ENCODE measurements around the gene OCEL1. TPM values are rescaled to one million over a fixed set of nuclear protein-coding genes. Genes with fewer than 3 reads are reported as not detected.
A peak's percentile ranks its signal among the peaks of the same experiment; 100 is the strongest.

The OCEL1 gene, protein sequence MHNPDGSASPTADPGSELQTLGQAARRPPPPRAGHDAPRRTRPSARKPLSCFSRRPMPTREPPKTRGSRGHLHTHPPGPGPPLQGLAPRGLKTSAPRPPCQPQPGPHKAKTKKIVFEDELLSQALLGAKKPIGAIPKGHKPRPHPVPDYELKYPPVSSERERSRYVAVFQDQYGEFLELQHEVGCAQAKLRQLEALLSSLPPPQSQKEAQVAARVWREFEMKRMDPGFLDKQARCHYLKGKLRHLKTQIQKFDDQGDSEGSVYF
- total RNA-seq = 20.1 and 21.8 TPM in 2 replicates
- long read RNA-seq = 0 reads

DNA sequence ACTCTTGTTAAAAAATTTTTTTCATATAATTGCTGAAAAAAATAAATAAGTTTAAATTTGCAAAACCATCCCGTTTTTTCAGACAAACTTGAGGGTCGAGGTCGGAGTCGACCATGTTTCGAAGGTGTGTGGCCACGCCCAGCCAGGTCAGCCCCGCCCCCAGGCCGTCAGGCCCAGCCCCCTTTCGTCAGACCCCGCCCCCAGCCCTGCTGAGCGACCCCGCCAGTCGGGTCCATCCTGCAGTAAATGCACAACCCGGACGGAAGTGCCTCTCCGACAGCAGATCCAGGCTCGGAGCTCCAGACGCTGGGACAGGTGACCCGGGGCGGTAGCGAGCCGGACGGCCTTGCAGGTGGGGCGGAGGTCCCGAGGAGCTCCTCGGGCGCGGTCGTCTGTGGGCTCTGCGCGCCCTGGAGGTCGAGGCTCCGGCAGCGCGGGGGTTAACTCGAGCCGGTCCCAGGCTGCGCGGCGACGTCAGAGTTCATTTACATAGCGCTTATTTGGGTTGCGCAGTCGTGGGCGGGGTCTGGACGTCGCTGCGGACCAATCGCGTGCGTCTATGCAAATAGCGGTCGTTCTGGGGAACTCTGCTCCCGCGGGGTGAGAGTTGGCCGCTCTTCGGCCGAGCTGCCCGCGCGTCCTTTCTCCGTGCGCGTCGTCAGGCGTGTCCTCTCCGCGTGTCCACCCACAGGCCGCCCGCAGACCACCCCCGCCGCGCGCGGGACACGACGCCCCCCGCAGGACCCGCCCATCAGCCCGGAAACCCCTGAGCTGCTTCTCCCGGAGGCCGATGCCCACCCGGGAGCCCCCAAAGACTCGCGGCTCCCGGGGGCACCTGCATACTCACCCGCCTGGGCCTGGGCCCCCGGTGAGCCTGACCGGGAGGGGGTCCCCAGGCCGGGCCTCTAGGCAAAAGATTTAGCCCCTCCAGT is at the start of gene OCEL1:
Gene OCEL1 (plus strand): TSS at position 225 of the 932 bp plus-strand sequence. CDS start 22 bp downstream, at position 247.
- Mint-ChIP-seq H3K9me3 (ENCODE audit: low read depth) (no peaks in the 10 kb centered on the region), H3K27me3 (no peaks in the 10 kb centered on the region), H3K4me1 (ENCODE audit: low read depth) (peaks cover 2% of the 10 kb centered on the region), H3K4me3 (ENCODE audit: low read depth) (peak within 1 kb of the TSS; percentile 80), H3K27ac (peak within 1 kb of the TSS; percentile 95), H3K36me3 (ENCODE audit: insufficient read depth) (peaks cover 5% of the 10 kb centered on the region)
- DNase-seq (ENCODE audit: low spot score, unreplicated experiment) = peak; percentile 95
- TF ChIP-seq, protein P1, sequence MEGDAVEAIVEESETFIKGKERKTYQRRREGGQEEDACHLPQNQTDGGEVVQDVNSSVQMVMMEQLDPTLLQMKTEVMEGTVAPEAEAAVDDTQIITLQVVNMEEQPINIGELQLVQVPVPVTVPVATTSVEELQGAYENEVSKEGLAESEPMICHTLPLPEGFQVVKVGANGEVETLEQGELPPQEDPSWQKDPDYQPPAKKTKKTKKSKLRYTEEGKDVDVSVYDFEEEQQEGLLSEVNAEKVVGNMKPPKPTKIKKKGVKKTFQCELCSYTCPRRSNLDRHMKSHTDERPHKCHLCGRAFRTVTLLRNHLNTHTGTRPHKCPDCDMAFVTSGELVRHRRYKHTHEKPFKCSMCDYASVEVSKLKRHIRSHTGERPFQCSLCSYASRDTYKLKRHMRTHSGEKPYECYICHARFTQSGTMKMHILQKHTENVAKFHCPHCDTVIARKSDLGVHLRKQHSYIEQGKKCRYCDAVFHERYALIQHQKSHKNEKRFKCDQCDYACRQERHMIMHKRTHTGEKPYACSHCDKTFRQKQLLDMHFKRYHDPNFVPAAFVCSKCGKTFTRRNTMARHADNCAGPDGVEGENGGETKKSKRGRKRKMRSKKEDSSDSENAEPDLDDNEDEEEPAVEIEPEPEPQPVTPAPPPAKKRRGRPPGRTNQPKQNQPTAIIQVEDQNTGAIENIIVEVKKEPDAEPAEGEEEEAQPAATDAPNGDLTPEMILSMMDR (IDR thresholded peaks at IDR 0.05; ENCODE audit: unreplicated experiment) = no peak

DNA sequence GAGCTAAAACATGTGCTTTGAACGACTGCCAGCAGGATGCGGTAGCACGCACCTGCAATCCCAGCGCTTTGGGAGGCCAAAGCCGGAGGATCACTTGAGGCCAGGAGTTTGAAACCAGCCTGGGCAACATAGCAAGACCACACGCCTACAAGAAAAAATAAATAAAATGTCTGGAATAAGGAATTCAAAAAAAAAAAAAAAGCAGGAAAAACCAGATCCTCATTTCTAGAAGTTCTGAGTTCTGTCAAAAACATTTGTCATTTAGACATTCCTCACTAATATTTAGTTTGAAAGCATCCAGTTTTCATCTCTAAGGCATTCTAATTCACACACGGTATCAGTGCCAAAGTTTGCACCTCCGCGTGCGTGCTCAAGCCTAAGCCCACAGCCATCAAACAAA is 47.7 kb upstream of the OCEL1 start:
- peaks cover 2% of the 10 kb centered on the region for H3K36me3 Mint-ChIP-seq (ENCODE audit: insufficient read depth)
- H3K9me3 Mint-ChIP-seq (ENCODE audit: low read depth) = no peaks in the 10 kb centered on the region
- TF ChIP-seq, protein P1 (IDR thresholded peaks at IDR 0.05; ENCODE audit: unreplicated experiment) = no peak
- no peak overlapping the region for H3K27ac Mint-ChIP-seq
- no peaks in the 10 kb centered on the region for H3K27me3 Mint-ChIP-seq
- H3K4me1 Mint-ChIP-seq (ENCODE audit: low read depth) = no peaks in the 10 kb centered on the region
- no peak overlapping the region for H3K4me3 Mint-ChIP-seq (ENCODE audit: low read depth)
- no peak for DNase-seq (ENCODE audit: low spot score, unreplicated experiment)

DNA sequence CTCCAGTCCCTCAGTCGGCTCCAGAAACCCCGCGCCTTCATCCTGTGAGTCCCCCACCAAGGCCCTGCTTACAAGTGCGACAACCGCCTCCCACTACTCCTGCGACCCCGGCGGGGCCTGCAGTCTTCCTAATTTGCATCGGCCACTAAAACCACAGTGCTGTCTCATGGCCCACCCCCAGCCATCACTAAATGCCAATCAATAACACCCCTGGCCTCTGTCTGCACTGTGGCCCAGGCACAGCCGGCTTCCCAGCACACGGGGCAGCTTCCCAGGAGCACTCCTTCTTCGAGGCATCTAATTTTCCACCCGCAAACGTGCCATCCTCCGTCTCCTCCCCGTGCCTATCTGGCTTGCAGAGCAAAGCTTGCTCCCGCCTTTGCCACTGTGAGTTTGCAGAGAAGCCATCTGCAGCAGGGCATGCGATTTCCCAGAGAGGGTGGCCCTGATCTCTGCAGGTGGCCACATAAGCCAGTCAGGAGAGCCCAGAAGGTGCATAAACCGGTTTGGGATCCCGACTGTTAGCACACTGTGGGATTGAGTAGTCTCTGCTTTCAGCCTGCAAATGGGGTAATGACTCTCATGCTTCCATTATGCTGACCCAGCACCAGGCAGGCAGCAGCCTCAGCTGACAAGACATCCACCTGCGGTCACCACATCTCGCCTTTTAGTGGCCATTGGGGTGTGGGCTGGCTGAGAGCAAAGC is 44.9 kb upstream of the OCEL1 start:
- no peaks in the 10 kb centered on the region for H3K9me3 Mint-ChIP-seq (ENCODE audit: low read depth)
- no peak for DNase-seq (ENCODE audit: low spot score, unreplicated experiment)
- no peaks in the 10 kb centered on the region for H3K27me3 Mint-ChIP-seq
- peaks cover 6% of the 10 kb centered on the region for H3K36me3 Mint-ChIP-seq (ENCODE audit: insufficient read depth)
- H3K27ac Mint-ChIP-seq = peak overlapping the region; percentile 45
- no peaks in the 10 kb centered on the region for H3K4me1 Mint-ChIP-seq (ENCODE audit: low read depth)
- H3K4me3 Mint-ChIP-seq (ENCODE audit: low read depth) = no peak overlapping the region
- TF ChIP-seq, protein P1 (IDR thresholded peaks at IDR 0.05; ENCODE audit: unreplicated experiment) = no peak

DNA sequence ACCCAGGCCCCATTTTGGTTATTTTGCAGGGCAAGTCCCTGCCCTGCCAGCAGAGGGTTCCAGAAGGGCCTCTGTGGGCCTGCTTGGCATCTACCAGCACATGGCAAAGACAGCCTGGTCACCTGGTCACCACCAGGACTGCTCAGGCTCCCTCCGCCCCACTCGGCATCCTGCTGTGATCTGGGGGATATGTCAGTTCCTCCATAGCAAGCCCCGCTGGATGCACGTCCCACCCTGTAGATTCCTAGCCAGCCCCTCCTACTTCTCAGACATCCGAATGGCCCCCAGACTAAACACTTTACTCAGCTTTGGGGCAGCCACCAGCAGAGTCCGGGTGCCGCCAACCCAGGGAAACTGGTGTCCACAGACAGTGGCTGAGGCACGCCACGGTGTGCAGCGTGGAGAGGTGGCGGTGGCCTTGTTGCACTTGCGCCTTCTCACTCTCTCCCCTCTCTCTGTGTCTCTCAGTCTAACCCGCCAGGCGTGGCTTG is 42.7 kb upstream of the OCEL1 start:
- TF ChIP-seq, protein P1 (IDR thresholded peaks at IDR 0.05; ENCODE audit: unreplicated experiment) = no peak
- DNase-seq (ENCODE audit: low spot score, unreplicated experiment) = no peak
- Mint-ChIP-seq H3K4me1 (ENCODE audit: low read depth) (no peaks in the 10 kb centered on the region), H3K4me3 (ENCODE audit: low read depth) (no peak overlapping the region), H3K27ac (no peak overlapping the region), H3K27me3 (no peaks in the 10 kb centered on the region), H3K9me3 (ENCODE audit: low read depth) (no peaks in the 10 kb centered on the region), H3K36me3 (ENCODE audit: insufficient read depth) (peaks cover 10% of the 10 kb centered on the region)

DNA sequence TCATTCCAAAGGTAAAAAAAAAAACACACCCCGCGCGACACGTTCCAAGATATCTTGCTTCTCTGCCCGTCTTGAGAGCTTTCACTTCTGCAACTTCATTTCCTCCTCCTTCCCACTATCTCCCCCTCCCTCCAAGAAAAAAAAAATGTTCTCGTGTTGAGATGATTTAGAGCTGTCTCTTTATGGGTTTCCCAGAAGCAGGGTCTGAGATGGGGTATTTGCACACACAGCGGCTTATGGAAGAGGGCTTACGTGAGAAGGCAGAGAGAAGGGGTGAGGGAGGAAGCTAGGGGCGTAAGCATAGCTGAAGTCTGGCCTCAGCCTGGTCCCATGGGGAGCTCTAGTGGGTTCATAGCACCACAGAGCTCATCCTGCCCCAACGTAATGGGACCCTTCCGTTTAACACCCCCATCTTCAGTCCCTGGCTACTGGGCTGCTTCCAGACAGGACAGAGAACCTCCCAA is 42.1 kb upstream of the OCEL1 start:
- TF ChIP-seq, protein P1 (IDR thresholded peaks at IDR 0.05; ENCODE audit: unreplicated experiment) = no peak
- DNase-seq (ENCODE audit: low spot score, unreplicated experiment) = no peak
- no peaks in the 10 kb centered on the region for H3K9me3 Mint-ChIP-seq (ENCODE audit: low read depth)
- H3K27me3 Mint-ChIP-seq = no peaks in the 10 kb centered on the region
- H3K4me3 Mint-ChIP-seq (ENCODE audit: low read depth) = no peak overlapping the region
- H3K27ac Mint-ChIP-seq = peak overlapping the region; percentile 31
- H3K4me1 Mint-ChIP-seq (ENCODE audit: low read depth) = no peaks in the 10 kb centered on the region
- H3K36me3 Mint-ChIP-seq (ENCODE audit: insufficient read depth) = peaks cover 10% of the 10 kb centered on the region

Data from progenitor cell of endocrine pancreas (in vitro differentiated cells).